ENCODE results near the gene FAM193B.
A peak's percentile ranks its signal among the peaks of the same experiment; 100 is the strongest.

FAM193B gene

DNA sequence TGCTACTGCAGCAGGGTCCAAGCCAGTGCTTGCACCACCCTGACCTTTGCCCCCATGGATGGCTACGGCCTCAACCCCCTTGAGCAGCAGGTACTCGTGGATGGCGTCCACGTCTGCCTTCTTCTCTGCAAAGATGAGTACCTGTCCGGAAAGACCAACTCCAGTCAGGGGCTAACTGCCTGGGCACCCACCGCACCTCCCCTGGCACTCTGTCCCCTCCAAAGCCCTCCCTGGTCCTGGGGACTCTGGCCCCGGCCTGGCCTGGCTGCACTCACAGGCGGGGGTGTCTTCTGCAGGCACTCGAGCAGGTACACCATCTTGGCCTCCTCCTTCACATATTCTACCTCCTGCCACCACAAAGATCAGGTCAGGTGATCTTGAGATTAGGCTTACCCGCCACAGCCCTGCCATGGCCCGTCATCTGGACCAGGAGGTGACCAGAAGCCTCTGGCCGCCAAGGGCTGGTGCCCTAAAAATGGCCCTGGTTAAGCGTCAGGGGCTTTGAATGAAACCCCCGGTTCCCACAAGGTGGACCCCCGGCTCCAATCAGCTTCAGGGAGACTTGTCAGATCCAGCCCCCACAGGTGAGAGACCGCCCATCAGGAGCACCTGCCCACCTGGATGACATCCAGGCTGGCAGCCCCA is 41.5 kb downstream of the FAM193B start:
- DNase-seq = no peak

DNA sequence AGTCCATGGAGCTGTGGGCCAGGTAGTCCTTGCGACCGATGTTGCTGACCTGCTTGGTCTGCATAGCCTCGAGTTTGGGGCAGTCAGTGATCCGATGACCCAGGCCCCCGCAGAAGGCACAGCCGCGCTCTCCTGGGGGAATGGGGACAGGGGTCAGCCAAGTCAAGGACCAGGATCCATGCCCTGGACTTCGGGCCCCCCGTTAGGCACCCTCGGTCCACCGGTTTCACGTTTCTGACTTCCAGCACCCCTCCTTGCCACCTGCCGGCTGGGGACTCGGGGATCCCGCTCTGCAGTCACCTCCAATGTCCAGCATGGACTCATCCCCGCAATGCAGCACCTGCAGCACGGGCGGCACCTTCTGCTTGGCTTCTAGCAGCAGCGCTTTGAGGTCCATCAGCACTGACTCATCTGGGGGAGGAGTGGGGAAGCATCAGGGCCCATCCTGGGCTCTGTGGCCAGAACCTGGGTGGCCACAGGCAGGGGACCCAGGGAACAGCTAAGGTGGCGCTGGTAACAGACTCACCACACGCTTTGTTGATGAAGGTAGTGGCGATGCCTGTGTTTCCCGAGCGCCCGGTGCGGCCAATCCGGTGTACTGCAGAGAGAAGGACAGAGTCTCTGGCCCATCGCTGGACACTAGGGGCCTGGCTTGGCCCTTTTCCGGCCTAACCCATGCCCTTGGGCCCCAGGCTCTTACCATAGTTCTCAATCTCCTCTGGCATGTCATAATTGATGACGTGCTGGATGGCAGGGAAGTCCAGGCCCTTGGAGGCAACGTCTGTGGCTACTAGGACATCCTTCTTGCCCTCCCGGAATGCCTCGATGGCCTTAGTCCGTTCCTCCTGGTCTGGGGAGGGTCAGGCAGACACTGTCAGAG is 42.3 kb downstream of the FAM193B start:
- DNase-seq = no peak

DNA sequence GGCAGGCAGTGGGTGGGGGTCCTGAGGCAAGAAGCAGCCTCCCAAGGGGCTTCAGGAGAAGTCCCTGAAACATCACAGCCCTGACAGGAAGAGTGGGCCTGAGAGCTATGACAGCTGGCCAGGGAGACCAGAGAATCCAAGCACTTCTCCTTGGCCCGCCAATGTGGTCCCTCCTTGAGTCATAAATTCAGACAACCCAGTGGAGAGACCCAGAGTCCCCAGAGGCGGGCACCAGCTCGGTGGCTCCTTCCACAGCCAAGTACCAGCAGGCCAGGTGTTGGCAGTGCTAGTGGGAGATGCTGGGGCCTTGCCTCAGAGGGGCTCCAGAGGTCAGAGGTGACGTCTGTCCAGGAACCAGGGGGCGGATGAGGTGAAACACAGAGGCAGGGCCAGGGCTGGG is 43.2 kb downstream of the FAM193B start:
- DNase-seq = no peak

DNA sequence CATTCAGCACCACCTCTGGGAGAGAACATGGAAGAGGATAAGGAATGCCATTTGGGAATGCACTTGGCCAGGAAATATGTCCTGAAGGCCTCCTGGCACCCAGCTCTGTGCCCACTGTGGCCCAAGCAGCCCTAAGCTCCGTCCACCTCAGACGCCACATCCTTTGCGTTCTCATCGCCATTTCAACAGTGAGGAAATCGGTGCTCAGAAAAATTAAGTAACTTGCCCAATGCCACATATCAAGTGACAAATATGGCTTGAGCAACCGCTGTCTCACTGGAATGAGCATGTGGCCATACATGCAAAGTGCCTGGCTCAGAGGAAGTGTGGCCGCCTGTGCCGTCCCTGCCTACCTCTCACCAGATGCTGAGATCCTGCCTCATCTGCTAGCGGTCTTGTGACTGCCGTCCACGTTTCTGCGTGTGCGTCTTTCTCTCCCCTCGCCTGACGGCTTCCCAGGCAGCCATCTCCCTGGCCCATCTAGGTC is 43.8 kb downstream of the FAM193B start:
- DNase-seq = no peak

DNA sequence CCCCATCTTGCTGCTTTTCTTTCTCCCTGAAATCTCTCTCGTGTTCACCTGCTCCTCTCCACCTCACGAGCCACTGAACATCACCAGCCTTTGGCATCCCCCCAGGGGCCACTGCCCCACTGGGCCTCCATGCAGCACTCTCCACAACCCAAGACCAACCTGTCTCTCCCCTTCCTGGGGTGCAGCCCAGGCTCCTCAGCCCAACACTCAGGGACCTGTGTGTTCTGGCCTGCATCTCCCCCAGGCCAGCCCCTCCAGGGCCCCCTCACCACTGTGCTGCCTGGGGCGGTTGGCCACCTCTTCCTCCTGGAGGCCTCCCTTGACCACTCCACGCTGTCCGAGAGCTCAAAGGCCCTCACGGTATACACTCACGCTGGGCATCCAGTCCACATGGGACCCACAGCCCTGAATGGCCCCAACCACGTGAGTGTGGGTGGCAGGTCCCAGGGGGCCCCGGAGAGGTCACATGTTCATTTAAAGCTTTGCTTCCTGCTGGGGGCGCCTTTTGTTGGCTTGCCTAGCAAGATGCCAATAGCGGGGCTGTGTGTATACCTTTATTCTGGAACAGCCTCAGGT is 44.3 kb downstream of the FAM193B start:
- DNase-seq = no peak

DNA sequence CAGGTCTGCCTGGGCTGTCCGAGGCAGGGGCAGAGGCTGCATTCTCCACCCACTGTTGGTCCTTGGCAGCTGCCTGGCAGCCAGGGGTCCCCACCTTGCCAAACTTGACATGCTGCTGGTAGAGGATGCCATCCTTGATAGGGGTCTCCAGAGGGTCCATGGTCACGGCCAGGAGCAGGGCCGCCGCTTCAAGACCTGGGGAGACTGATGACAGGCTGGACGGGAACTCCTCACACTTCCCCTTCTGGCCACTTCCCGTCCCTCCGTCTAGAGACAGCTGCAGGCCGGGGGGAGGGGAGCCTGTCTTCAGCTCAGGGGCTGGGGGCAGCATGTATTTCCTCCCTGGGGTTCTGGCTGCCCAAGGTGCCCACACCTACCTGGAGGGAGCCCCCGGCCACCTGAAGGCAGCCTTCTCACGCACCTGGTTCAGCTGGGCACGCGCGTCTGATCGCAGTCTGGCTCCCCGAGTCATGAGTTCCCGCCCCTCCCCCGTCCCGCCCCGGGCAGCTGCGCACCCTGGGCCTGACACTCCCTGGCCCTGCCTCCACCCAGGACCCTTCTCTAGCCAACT is 44.9 kb downstream of the FAM193B start, which contains the start of gene DOK3:
DOK3 (minus strand) TSS at position 446 of the 571 bp plus-strand sequence; CDS start at position 160, 286 bp downstream.
- DNase-seq = no peak

DNA sequence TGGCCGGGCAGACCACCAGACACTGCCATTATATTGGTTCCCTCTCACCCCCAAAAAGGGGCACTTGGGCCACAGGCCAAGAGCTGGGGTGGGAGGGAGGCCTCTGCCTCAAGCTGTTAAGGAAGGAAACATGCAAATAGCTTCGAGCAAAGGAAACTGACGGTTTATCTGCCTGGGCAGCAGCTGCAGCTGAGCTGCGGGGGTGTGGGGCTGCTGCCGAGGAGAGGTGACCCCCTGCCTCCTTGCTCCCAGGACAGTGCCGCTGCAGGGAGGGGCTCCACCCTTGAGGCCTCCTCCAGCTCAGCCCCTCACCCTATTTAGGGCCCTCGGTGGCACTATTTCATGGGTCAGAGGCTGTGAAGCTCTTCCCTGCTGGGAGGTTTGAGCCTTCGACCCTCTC is 45.5 kb downstream of the FAM193B start:
- no peak for DNase-seq

DNA sequence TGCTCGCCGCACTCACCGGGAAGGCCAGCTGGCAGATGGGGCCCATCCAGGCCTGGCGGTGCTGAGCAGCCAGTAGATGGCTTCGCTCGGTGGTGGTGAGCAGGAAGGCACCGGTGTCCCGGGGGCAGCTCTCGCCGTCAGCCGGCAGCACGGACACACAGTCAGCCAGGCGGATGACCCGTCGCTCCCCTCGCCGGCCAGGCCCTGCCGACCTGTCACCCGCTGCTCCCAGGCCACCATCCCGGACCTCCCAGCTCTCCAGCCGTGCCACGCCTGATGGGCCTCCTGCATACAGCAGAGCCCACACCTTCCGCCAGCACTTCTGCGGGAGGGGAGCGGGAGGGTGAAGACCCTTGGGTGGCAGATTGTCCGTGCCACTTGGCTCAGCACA is 46.1 kb downstream of the FAM193B start:
- no peak for DNase-seq

DNA sequence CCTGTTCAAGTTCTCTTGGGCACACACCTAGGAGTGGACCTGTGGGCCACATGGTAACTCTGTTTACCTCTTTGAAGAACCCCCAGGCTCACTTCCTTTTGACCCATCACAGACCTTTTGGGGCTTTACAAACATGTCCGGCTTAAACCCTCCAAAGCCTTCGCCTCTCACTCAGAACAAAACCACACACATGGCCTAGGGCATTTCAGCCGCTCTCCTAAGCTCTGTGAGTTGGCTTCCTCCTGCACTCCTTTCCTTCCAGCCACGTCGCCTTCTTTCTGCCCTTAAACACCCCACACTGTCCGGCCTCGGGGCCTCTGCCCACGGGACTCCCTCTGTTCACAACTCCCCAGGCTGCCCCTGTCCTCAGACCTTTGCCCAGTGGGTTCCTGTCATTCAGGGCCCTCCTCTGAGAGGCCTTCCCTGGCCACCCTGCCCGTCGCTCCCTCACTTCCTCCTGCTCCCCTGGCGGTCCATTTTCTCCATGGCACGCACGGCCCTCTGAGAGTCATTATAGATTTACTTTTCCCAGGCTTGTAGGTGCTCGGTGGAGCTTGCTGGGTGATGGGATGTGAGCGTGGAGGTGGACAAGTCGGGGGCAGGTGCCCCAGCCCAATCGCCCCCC is 46.7 kb downstream of the FAM193B start:
- DNase-seq = no peak

DNA sequence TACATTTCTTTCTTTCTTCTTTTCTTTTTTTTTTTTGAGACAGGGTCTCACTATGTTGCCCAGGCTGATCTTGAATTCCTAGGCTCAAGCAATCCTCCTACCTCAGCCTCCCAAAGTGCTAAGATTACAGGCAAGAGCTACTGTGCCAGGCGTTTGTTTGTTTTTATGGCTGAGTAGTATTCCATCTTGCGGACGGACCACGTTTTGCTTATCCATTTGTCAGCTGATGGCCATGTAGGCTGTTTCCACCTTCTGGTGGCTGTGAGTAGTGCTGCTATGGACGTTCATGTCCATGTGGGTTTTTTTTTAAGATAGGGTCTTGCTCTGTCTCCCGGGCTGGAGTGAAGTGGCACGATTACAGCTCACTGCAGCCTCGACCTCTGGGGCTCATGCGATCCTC is 47.2 kb downstream of the FAM193B start:
- DNase-seq = no peak

DNA sequence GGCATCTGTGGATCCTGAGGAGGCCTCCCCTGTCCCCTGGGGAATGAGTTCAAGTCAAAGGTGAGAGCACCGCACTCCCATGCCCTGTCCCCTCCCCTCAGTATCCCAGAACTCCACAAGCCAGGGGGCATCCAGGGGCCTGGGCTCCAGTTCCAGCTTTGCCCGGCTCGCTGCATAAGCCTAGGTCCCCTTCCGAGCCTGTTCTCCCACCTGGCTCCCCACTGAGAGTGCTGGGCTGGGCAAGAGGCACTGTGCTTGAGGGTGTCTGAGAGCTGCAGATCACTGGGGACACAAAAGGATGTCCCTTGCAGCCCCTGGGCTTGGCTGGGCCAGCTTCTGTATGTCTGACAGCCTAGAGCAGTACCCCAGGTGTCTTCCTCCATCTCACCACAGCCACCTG is 49.3 kb downstream of the FAM193B start:
- no peak for DNase-seq

DNA sequence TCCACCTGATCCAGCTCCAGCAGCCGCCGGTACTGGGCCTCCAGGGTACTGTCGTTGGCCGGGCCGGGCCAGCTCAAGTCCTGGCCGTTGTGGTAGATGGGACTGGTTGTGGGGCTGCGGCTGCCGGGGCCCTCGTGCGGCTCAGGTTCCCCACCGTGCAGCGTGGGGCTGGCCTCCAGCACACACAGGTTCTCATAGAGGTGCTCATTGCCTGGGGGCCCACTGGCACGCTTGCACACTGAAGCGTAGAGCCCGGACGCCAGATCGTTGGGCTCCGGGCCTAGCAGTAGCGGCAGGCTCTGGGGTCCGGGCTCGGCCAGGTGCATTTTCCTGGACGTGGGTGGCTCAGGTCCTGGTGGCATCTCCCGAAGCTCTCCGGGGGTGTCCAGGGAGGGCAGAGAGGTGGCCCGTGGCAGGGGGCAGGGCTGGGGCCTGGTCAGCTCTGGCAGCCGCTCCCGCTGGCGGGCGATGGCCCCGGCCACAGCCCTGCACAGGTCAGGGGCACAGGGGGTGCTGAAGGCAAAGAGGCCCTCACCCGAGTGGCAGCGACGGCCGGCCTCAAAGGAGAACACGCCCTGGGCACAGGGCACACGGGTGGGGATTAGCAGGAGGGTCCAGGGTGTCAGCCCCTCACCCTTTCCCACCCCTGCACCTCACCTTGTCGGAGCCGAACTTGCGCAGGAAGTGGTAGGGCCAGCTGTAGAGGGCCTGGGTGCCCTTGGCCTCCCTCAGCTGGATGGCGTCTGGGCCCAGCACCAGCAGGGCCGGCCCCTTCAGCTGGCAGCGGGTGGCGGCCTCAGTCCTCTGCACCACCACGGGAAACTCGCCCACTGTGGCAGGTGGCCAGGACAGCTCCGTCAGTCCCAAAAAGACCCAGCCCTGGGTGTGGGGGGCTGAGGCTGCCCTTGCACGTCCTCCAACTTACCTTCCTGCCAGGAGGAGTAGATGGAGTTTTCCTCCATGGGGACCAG is 50.0 kb downstream of the FAM193B start:
- DNase-seq = no peak

DNA sequence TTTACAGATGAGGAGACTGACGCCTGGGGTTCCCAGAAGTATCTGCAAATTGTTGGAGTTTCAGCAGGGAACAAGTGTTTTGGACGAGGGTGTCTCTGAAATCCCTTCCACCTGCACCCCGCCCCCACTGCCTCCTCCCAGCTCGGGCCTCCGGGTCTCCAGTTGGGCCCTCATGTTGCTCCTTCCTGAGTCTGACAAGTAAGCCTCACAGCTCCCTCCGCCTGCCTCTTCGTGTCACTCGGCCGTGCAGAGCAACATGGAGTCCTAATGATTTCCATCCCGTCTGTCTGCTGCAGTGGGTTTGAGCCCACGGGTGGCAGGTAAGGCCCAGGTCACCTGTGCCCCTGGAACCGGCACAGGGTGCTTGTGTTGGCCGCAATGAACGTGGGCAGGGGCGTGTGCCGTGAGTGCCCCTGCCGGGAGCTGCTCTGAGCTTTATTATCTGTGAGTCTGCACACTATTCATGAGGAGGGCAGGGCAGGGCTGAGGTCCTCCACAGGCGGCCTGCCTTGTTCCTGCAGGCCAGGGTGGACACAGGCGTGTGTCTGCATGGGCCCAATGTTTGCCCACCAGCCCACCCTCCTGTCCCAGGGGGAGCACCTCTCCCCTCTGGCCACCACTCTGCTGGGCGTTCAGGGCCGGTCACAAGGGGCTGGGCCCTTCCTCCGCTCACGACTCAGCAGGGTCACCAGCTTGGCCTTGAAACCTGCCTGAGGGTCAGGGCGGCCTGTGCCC is 50.8 kb downstream of the FAM193B start:
- no peak for DNase-seq

DNA sequence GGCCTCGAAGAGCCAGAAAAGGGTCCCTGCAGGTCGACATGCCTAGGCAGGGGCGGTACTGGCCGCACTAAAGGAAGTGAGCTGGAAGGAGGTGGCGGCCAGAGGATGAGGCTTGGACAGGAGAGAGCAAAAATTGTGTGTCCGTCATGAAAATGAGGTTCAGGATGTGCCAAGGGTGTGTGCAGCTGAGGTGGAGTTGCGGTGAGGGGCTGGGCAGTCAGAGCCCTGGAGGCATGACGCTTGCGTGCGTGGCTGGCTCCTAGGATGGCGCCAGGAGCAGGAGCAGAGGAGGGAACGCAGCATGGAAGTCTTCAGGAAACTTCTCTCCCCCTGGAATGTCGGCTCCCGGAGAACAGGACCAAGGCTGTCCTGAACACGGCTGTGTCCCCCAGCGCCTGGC is 51.5 kb downstream of the FAM193B start:
- no peak for DNase-seq

DNA sequence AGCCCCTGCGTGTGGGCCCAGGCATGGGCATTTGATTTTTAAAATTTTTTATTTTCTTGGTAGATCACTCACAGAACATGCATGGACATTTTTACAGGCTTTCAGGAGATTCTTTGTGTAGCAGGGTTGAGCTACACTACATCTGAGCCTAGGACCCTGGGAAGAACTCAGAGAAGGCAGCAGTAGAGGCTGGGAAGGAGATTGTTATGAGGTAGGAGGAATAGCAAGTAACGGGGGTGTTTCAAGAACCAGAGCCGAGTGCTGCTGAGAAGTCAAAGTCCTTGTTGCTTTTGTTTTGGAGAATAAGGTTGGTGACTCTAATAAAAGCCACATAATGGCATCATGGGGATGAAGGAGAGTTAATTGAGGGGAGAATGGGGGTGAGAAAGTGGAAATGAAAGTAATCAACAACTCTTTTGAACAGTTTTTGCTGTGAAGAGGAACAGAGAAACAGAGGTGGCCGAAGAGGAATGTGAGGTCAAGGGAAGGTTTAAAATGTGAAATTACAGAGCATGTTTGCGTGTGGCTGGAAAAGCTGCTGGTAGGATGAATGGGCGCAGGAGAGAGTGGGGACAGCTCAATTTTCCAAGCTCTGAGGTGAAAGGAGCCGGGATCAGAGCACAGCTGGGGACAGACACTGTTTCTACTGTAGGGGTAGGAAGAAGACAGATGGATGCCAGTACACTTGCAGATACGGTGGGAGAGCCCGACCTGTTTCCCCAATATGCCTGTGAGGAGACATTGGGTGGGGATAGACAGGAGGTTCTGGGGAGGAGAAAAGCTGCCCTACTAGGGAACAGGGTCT is 52.3 kb downstream of the FAM193B start:
- no peak for DNase-seq

DNA sequence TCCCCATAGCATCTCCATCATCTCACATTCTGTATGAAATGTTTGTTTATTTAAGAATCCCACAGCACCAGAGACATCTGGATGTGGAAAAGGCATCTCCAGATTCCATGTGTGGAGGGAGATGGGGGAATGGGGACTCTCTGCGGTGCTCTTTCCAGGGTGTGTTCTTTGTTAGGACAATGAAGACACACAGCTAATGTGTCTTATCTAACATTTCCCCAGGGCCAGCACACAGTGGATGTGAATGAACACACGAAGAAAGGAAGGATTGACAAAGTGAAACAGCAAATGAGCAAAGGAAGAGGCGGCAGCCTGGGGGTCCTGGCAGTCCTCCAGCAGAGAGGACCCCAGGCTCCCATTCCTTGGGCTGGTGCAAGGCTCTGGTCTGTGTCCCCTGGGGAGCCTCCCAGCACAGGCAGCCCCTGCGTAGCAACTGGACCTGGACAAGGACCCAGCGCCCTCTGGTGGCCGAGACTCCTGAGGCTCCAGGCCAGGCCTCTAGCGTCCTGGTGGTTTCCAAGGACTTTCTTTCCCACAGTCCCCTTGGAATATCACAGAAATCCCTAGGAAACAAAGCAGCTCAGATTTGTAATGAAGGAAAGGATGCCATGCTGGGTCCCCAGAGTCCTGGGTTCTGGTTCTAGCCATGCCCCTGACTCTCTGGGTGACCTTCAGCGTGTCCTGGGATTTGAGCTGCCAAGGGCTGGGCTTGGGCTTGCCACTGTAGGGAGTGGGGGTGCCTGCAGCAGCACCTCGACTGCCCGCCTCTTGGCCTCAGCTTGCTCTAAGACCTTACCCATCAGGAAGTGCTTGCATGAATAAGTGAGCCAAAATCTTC is 53.5 kb downstream of the FAM193B start:
- DNase-seq = peak; percentile 56

DNA sequence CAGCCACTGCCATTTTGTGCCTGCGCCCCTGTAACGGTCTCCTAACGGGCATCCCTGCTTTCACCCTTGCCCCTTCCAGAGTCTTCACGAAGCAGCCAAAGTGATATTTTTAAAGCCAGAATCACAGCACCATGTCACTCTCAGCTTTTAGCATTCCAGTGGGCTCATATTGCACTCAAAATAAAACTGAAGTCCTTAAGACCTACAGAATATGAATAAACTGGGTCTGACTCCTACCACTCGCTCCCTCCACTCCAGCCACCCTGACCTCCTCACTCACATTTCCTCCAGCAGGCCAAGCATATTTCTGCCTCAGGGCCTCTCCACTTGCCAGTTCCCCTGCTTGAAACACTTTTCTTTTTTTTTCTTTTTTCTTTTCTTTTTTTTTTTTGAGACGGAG is 54.5 kb downstream of the FAM193B start:
- no peak for DNase-seq

DNA sequence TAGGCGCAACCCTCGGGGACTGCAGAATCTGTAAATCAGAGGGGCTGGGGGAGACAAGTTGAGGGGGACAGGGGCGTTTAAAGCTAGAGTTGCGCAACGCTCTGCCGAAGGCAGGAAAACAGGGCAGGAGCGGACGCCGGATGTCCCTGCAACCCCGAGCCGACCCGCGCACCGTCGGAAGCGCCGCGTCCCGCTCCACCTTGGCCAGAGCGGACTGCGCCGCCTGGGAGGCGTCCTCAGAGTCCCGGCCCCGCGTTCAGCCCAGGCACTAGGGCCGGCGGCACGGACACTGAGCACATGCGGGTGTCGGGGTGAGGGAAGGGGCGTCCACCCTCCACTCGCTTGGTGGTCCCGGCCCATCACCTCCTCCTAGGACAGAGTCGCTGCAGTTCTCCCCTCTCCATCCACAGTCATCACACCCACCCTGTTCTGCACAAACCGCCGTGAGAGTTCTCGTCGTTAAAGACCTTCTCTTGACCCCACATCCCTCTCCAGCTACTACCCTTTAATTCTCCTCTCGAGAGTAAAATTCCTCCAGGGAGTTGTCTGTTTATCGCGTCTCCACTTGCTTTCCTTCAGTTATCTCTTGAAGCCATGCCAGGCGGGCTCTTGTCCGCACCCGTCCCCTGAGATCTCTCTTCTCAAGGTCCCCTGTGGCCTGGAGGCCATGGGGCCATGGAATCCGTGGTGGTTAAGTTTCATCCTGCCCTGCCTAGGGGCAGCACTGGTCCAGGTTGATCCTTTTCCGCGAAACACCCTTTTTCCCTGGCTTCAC is 56.2 kb downstream of the FAM193B start:
- no peak for DNase-seq
